ENCODE measurements around the gene ASTN2.

DNA sequence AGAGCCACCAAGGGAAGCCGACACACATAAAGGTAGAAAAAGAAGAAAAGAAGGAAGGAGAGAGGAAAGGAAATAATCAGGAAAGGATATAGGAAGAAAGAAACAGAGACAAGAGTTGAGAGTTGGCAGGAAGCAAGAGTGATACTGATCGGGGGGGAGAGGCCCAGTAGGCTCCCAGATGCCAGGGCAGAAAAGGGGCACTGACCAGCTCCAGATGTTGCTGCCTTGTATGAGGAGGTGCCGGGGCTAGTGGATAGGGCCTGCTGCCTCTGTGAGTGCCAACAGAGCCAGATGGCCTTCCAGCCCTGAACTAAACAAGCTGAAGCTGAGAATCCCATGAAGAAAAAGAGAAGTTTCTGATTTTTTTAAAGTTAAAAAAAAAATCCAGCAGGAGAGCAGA, 809.8 kb downstream of the ASTN2 start:
- TF ChIP-seq, protein P1, sequence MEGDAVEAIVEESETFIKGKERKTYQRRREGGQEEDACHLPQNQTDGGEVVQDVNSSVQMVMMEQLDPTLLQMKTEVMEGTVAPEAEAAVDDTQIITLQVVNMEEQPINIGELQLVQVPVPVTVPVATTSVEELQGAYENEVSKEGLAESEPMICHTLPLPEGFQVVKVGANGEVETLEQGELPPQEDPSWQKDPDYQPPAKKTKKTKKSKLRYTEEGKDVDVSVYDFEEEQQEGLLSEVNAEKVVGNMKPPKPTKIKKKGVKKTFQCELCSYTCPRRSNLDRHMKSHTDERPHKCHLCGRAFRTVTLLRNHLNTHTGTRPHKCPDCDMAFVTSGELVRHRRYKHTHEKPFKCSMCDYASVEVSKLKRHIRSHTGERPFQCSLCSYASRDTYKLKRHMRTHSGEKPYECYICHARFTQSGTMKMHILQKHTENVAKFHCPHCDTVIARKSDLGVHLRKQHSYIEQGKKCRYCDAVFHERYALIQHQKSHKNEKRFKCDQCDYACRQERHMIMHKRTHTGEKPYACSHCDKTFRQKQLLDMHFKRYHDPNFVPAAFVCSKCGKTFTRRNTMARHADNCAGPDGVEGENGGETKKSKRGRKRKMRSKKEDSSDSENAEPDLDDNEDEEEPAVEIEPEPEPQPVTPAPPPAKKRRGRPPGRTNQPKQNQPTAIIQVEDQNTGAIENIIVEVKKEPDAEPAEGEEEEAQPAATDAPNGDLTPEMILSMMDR (conservative IDR thresholded peaks at IDR 0.05; ENCODE audit: low read length): no peak
- no peak for TF ChIP-seq EZH2phosphoT487 (IDR thresholded peaks at IDR 0.05; ENCODE audit: borderline replicate concordance, low read depth, low read length)
